HepG2 (cell line): ENCODE data around the gene ARPC1B. TPM values are rescaled to one million over a fixed set of nuclear protein-coding genes. Genes with fewer than 3 reads are reported as not detected.

Experiments used
- ATAC-seq: fragments of 200-7000 bp; cut with Tn5 transposase; 3 replicates; pipeline ENCODE4 v1.9.1; 2020; ENCODE audit warnings: mild to moderate bottlenecking, moderate library complexity
- BruUV-seq: library from RNA; stranded (reverse); fragments of 400-500 nt; replicated peaks from 2 replicates; lab custom pipeline; 2021; lab: Mats Ljungman, UMichigan
- CTCF ChIA-PET: fragments of 300-600 bp; formaldehyde crosslinking; extraction: SDS; loops from one replicate; lab custom pipeline; 2021; ENCODE audit warnings: low total read pairs, inconsistent platforms, low intra/inter-chr PET ratio; lab: Yijun Ruan, JAX
- POLR2A ChIA-PET: fragments of 350-600 bp; sonication (Branson Sonifier 250); formaldehyde crosslinking; loops from one replicate; lab custom pipeline; 2020; ENCODE audit warnings: antibody characterized with exemption, inconsistent platforms; lab: Yijun Ruan, JAX
- DNase-seq: peaks from one replicate; pipeline ENCODE4 v3.0.0-alpha.2; 2015; ENCODE audit warnings: low spot score
- FAIRE-seq: peaks from 3 replicates; lab custom pipeline; 2011; peaks lifted over from hg19 to GRCh38; lab: Jason Lieb, UNC
- H2AFZ ChIP-seq: one replicate; pipeline ENCODE4 v1.6.1; 2011; ENCODE audit warnings: low read length, inconsistent platforms
- H3K27ac ChIP-seq: fragments of 300-600 bp; 3 replicates; pipeline ENCODE4 v1.8.0; 2011; ENCODE audit warnings: mixed run types, mild to moderate bottlenecking, mixed read lengths, low read length, inconsistent platforms; ENCODE audit not compliant: insufficient read depth; ENCODE audit errors: extremely low read length
- H3K27me3 ChIP-seq, 2 experiments: fragments of 200-600 bp in 1 of 2; 2 replicates in 1 of 2; 3 replicates in 1 of 2; pipeline versions ENCODE4 v1.6.0 to v1.8.0; 2011; ENCODE audit warnings: low read length in 2 of 2, mild to moderate bottlenecking in 2 of 2, moderate library complexity in 2 of 2, inconsistent platforms in 1 of 2; ENCODE audit not compliant: insufficient read depth in 2 of 2, control insufficient read depth in 1 of 2
- H3K36me3 ChIP-seq, 2 experiments: fragments of 200-600 bp in 1 of 2; replicated peaks in 1 of 2; 2 replicates in 1 of 2; 3 replicates in 1 of 2; pipeline versions ENCODE4 v1.5.1 to v1.8.0; 2011; ENCODE audit warnings: low read length in 2 of 2, inconsistent platforms in 1 of 2; ENCODE audit not compliant: insufficient read depth in 2 of 2, control insufficient read depth in 1 of 2
- H3K4me1 ChIP-seq: 2 replicates; pipeline ENCODE4 v1.5.1; 2012; ENCODE audit warnings: low read length, inconsistent platforms; ENCODE audit not compliant: insufficient read depth
- H3K4me2 ChIP-seq: 2 replicates; pipeline ENCODE4 v1.6.0; 2011; ENCODE audit warnings: low read depth, low read length, inconsistent platforms
- H3K4me3 ChIP-seq, 3 experiments: fragments of 200-600 bp in 1 of 3; sonication (generic), shearing (Covaris generic) in 1 of 3; replicated peaks in 1 of 3; 2 replicates each; pipeline ENCODE4 v1.5.1; 2011 to 2016; ENCODE audit warnings: low read length in 3 of 3, inconsistent platforms in 2 of 3, low read depth in 2 of 3, mild to moderate bottlenecking in 2 of 3, control low read depth in 1 of 3, mixed read lengths in 1 of 3; ENCODE audit not compliant: insufficient read depth in 1 of 3
- H3K79me2 ChIP-seq: one replicate; pipeline ENCODE4 v1.6.1; 2011; ENCODE audit warnings: low read length, inconsistent platforms; ENCODE audit not compliant: insufficient read depth
- H3K9ac ChIP-seq: 2 replicates; pipeline ENCODE4 v1.6.0; 2011; ENCODE audit warnings: mild to moderate bottlenecking, low read depth, low read length, inconsistent platforms; ENCODE audit not compliant: insufficient read depth
- H3K9me3 ChIP-seq: 2 replicates; pipeline ENCODE4 v1.5.1; 2012; ENCODE audit warnings: mild to moderate bottlenecking, low read length
- H4K20me1 ChIP-seq: 2 replicates; pipeline ENCODE4 v1.6.0; 2011; ENCODE audit warnings: inconsistent platforms, mild to moderate bottlenecking, low read length, moderate library complexity; ENCODE audit not compliant: insufficient read depth
- DNMT1 ChIP-seq: sonication (generic); formaldehyde crosslinking; IDR thresholded peaks from 2 replicates; pipeline ENCODE4 v1.5.1; 2020; ENCODE audit warnings: mild to moderate bottlenecking, missing genetic modification reagents
- EZH2 ChIP-seq: conservative IDR thresholded peaks from 2 replicates; pipeline ENCODE4 v1.6.1; 2012; ENCODE audit warnings: mild to moderate bottlenecking, low read depth, low read length, moderate library complexity
- FOXO1 ChIP-seq: sonication (generic); formaldehyde crosslinking; IDR thresholded peaks from 2 replicates; pipeline ENCODE4 v1.4.0; 2020; ENCODE audit warnings: missing genetic modification reagents
- HNRNPUL1 ChIP-seq: fragments of 200-400 bp; formaldehyde crosslinking; IDR thresholded peaks from 2 replicates; pipeline ENCODE4 v1.6.1; 2017; ENCODE audit warnings: low read depth, mild to moderate bottlenecking, low read length, moderate library complexity
- KLF16 ChIP-seq, 2 experiments: sonication (generic) in 1 of 2; formaldehyde crosslinking in 1 of 2; IDR thresholded peaks; 2 replicates each; pipeline versions ENCODE4 v1.6.1 to v1.8.0; 2016 to 2023; ENCODE audit warnings: missing genetic modification reagents in 2 of 2, missing compliant biosample characterization in 1 of 2
- KMT2B ChIP-seq: IDR thresholded peaks from 2 replicates; pipeline ENCODE4 v1.6.1; 2016; ENCODE audit warnings: missing genetic modification reagents, missing compliant biosample characterization
- MTA1 ChIP-seq: sonication (generic); formaldehyde crosslinking; IDR thresholded peaks from 2 replicates; pipeline ENCODE4 v1.4.0; 2020; ENCODE audit warnings: missing genetic modification reagents, mild to moderate bottlenecking, borderline replicate concordance
- PLRG1 ChIP-seq: fragments of 450-650 bp; conservative IDR thresholded peaks from 2 replicates; pipeline ENCODE4 v1.6.1; 2016
- RARA ChIP-seq: IDR thresholded peaks from 2 replicates; pipeline ENCODE4 v1.6.1; 2016; ENCODE audit warnings: missing genetic modification reagents, missing compliant biosample characterization
- SMARCC2 ChIP-seq: fragments of 450-650 bp; IDR thresholded peaks from 2 replicates; pipeline ENCODE4 v1.6.1; 2017; ENCODE audit warnings: antibody characterized with exemption, mild to moderate bottlenecking
- YEATS4 ChIP-seq: sonication (generic); formaldehyde crosslinking; IDR thresholded peaks from 2 replicates; pipeline ENCODE4 v1.4.0; 2020; ENCODE audit warnings: missing genetic modification reagents, borderline replicate concordance
- ZBTB21 ChIP-seq: sonication (generic); formaldehyde crosslinking; IDR thresholded peaks from 2 replicates; pipeline ENCODE4 v1.4.0; 2020; ENCODE audit warnings: missing genetic modification reagents
- ZNF235 ChIP-seq: sonication (generic); formaldehyde crosslinking; IDR thresholded peaks from 2 replicates; pipeline ENCODE4 v1.8.1; 2023; ENCODE audit warnings: mild to moderate bottlenecking, missing genetic modification reagents, borderline replicate concordance
- ZNF317 ChIP-seq: sonication (generic); formaldehyde crosslinking; IDR thresholded peaks from 2 replicates; pipeline ENCODE4 v1.5.0; 2020; ENCODE audit warnings: mild to moderate bottlenecking, missing genetic modification reagents
- ZNF687 ChIP-seq: sonication (generic); formaldehyde crosslinking; IDR thresholded peaks from 2 replicates; pipeline ENCODE4 v1.5.1; 2020; ENCODE audit warnings: mild to moderate bottlenecking, missing genetic modification reagents, moderate library complexity
- ZNF850 ChIP-seq: sonication (generic); formaldehyde crosslinking; conservative IDR thresholded peaks from 2 replicates; pipeline ENCODE4 v1.9.0; 2021; ENCODE audit warnings: mild to moderate bottlenecking, missing genetic modification reagents
- WGBS: methylation state at CpG from one replicate; pipeline ENCODE4 v1.1.6; 2017; ENCODE audit warnings: low lambda C conversion rate; 5-methylcytosine and 5-hydroxymethylcytosine counted together
- in situ Hi-C: cut with HindIII; loops from 2 replicates; pipeline ENCODE4 v1.10.0; 2017; ENCODE audit warnings: low pct_unique_long_range_greater_than_20kb; ENCODE audit not compliant: extremely low pct_ligation_motif_present
- intact Hi-C: fragments of 100-400 bp; cut with micrococcal nuclease; formaldehyde crosslinking; loops from one replicate; pipeline ENCODE4 v1.10.0; 2022; ENCODE audit not compliant: unreplicated experiment
- polyA plus RNA-seq, 8 experiments: library from polyadenylated mRNA; depleted of rRNA in 3 of 8; stranded (reverse) in 7 of 8; unstranded in 1 of 8; fragments of >200 nt; fragmentation: Illumina TruSeq in 4 of 8; extraction: Trizol in 4 of 8; gene quantifications; 2 replicates each; pipeline versions ENCODE4 v1.2.1 to v1.2.3, GENCODE V29; 2011 to 2016; ENCODE audit warnings: low read depth in 4 of 8, missing spikeins in 1 of 8, mixed read lengths in 1 of 8; ENCODE audit not compliant: insufficient read depth in 1 of 8
- total RNA-seq, 5 experiments: library from RNA; depleted of rRNA; stranded (reverse); fragments of >200 nt; fragmentation: Illumina TruSeq; extraction: Trizol; gene quantifications; 2 replicates each; pipeline ENCODE4 v1.2.3, GENCODE V29; 2016; ENCODE audit warnings: low read depth in 1 of 5
- TF ChIP-seq, protein P1 (sequence below): sonication (generic); formaldehyde crosslinking; IDR thresholded peaks from 2 replicates; pipeline ENCODE4 v1.4.0; 2020; ENCODE audit warnings: missing genetic modification reagents
- TF ChIP-seq, protein P2 (sequence below): sonication (generic); formaldehyde crosslinking; IDR thresholded peaks from 2 replicates; pipeline ENCODE4 v1.4.0; 2020; ENCODE audit warnings: missing genetic modification reagents

Gene ARPC1B
- total and polyA plus RNA-seq, 2 of the 13 experiments (the other 11 are each of a cell fraction or from before 2014, with no cell fraction given), result 72.9 to 89.1 TPM

DNA sequence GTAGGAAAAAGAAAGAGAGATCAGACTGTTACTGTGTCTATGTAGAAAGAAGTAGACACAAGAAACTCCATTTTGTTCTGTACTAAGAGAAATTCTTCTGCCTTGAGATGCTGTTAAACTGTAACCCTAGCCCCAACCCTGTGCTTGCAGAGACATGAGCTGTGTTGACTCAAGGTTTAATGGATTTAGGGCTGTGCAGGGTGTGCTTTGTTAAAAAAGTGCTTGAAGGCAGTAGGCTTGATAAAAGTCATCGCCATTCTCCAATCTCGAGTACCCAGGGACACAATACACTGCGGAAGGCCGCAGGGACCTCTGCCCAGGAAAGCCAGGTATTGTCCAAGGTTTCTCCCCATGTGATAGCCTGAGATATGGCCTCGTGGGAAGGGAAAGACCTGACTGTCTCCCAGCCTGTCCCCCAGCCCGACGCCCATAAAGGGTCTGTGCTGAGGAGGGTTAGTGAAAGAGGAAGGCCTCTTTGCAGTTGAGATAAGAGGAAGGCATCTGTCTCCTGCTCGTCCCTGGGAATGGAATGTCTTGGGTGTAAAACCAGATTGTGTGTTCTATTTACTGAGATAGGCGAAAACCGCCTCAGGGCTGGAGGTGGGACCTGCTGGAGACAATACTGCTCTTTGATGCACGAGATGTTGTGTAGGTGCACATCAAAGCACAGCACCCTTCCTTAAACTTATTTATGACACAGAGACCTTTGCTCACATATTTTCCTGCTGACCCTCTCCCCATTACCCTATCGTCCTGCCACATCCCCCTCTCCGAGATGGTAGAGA is 57.4 kb downstream of the ARPC1B start (continued):
- peak; percentile 20; the same call in 1 of the 2 replicates for TF ChIP-seq ZNF687 (CRISPR knock-in tag)

GRCh38 chr7:99433158-99433557 is 58.6 kb downstream of the ARPC1B start:
- Histone ChIP-seq H3K36me3 (peaks cover 10 to 33% of the 10 kb centered on the region in 2 experiments), H3K4me3 (no peak overlapping the region), H4K20me1 (no peaks in the 10 kb centered on the region), H3K27ac (no peak overlapping the region), H3K27me3 (no peaks in the 10 kb centered on the region; a peak in 1 of 5 replicates), H3K4me2 (no peak overlapping the region), H2AFZ (no peak overlapping the region), H3K9ac (no peak overlapping the region), H3K79me2 (peaks cover 9% of the 10 kb centered on the region), H3K9me3 (no peaks in the 10 kb centered on the region), H3K4me1 (peaks cover 37% of the 10 kb centered on the region)
- no peak for DNase-seq
- ChIA-PET CTCF (no interaction called here), POLR2A (interaction anchor here (0.7 kb wide), 1 partner anchor 215 kb away, joined by 3 read pairs; no protein-coding TSS in a partner anchor)
- FAIRE-seq, result no peak
- BruUV-seq, result no TSS peak
- in situ Hi-C loops, result no loop called here
- WGBS, result 95% methylated on average over 4 of the region's 9 CpGs
- ATAC-seq, result no peak
- intact Hi-C loops, result no loop called here
- TF ChIP-seq SMARCC2 (no peak), YEATS4 (CRISPR knock-in tag) (no peak), DNMT1 (CRISPR knock-in tag) (no peak), KLF16 (CRISPR knock-in tag; IDR thresholded peaks at IDR 0.05) (no peak), KMT2B (CRISPR knock-in tag) (no peak), ZNF850 (CRISPR knock-in tag) (no peak), ZBTB21 (no peak), PLRG1 (no peak), MTA1 (CRISPR knock-in tag) (no peak), HNRNPUL1 (no peak), RARA (CRISPR knock-in tag) (no peak), FOXO1 (no peak), EZH2 (no peak), ZNF317 (CRISPR knock-in tag) (no peak), ZNF235 (CRISPR knock-in tag) (no peak)
- TF ChIP-seq, protein P1, sequence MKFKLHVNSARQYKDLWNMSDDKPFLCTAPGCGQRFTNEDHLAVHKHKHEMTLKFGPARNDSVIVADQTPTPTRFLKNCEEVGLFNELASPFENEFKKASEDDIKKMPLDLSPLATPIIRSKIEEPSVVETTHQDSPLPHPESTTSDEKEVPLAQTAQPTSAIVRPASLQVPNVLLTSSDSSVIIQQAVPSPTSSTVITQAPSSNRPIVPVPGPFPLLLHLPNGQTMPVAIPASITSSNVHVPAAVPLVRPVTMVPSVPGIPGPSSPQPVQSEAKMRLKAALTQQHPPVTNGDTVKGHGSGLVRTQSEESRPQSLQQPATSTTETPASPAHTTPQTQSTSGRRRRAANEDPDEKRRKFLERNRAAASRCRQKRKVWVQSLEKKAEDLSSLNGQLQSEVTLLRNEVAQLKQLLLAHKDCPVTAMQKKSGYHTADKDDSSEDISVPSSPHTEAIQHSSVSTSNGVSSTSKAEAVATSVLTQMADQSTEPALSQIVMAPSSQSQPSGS, result no peak
- TF ChIP-seq, protein P2, sequence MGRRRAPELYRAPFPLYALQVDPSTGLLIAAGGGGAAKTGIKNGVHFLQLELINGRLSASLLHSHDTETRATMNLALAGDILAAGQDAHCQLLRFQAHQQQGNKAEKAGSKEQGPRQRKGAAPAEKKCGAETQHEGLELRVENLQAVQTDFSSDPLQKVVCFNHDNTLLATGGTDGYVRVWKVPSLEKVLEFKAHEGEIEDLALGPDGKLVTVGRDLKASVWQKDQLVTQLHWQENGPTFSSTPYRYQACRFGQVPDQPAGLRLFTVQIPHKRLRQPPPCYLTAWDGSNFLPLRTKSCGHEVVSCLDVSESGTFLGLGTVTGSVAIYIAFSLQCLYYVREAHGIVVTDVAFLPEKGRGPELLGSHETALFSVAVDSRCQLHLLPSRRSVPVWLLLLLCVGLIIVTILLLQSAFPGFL, result no peak
